H9 (cell line): Measurements from ENCODE around the gene FHOD3. TPM values are rescaled to one million over a fixed set of nuclear protein-coding genes. Genes with fewer than 3 reads are reported as not detected.

Source experiments
- DNase-seq: peaks from one replicate; pipeline ENCODE4 v3.0.0-alpha.2; 2017
- H2AFZ ChIP-seq: one replicate; pipeline ENCODE4 v1.6.1; 2013; ENCODE audit warnings: mild to moderate bottlenecking, low read length, control low read depth, moderate library complexity
- H2AK5ac ChIP-seq: 2 replicates; pipeline ENCODE4 v1.6.1; 2013; ENCODE audit warnings: low read length, control low read depth, mixed read lengths; ENCODE audit not compliant: insufficient read length
- H2BK120ac ChIP-seq: one replicate; pipeline ENCODE4 v1.6.1; 2013; ENCODE audit warnings: low read depth, mild to moderate bottlenecking, low read length, control low read depth, inconsistent platforms; ENCODE audit not compliant: poor library complexity, severe bottlenecking
- H2BK12ac ChIP-seq: 2 replicates; pipeline ENCODE4 v1.6.1; 2013; ENCODE audit warnings: low read length, control low read depth, mixed read lengths, low read depth; ENCODE audit not compliant: insufficient read length
- H2BK15ac ChIP-seq: 2 replicates; pipeline ENCODE4 v1.6.1; 2013; ENCODE audit warnings: low read depth, low read length, control low read depth
- H2BK20ac ChIP-seq: one replicate; pipeline ENCODE4 v1.6.1; 2013; ENCODE audit warnings: low read depth, mild to moderate bottlenecking, low read length, control low read depth, inconsistent platforms; ENCODE audit not compliant: poor library complexity, severe bottlenecking
- H2BK5ac ChIP-seq: 2 replicates; pipeline ENCODE4 v1.6.1; 2013; ENCODE audit warnings: low read length, control low read depth, mixed read lengths; ENCODE audit not compliant: insufficient read length
- H3K14ac ChIP-seq: 2 replicates; pipeline ENCODE4 v1.6.1; 2013; ENCODE audit warnings: low read length, control low read depth; ENCODE audit not compliant: insufficient read depth
- H3K18ac ChIP-seq: 2 replicates; pipeline ENCODE4 v1.6.1; 2013; ENCODE audit warnings: low read depth, mild to moderate bottlenecking, mixed read lengths, low read length, control low read depth; ENCODE audit not compliant: insufficient read length
- H3K23ac ChIP-seq: 2 replicates; pipeline ENCODE4 v1.6.1; 2013; ENCODE audit warnings: low read length, control low read depth, mixed read lengths, low read depth; ENCODE audit not compliant: insufficient read length
- H3K23me2 ChIP-seq: 2 replicates; pipeline ENCODE4 v1.6.1; 2013; ENCODE audit warnings: low read depth, mild to moderate bottlenecking, mixed read lengths, low read length, control low read depth; ENCODE audit not compliant: insufficient read length, poor library complexity, severe bottlenecking
- H3K27ac ChIP-seq: 2 replicates; pipeline ENCODE4 v1.5.1; 2013; ENCODE audit warnings: low read length, control low read depth, mixed read lengths, low read depth; ENCODE audit not compliant: insufficient read length
- H3K27me3 ChIP-seq: 2 replicates; pipeline ENCODE4 v1.6.1; 2013; ENCODE audit warnings: low read length, control low read depth, inconsistent platforms; ENCODE audit not compliant: insufficient read depth
- H3K4ac ChIP-seq: 2 replicates; pipeline ENCODE4 v1.6.1; 2013; ENCODE audit warnings: low read depth, mild to moderate bottlenecking, control low read depth, inconsistent platforms, low read length, moderate library complexity
- H3K4me1 ChIP-seq: 2 replicates; pipeline ENCODE4 v1.6.1; 2013; ENCODE audit warnings: low read length, control low read depth, inconsistent platforms; ENCODE audit not compliant: insufficient read depth
- H3K4me2 ChIP-seq: 2 replicates; pipeline ENCODE4 v1.6.1; 2013; ENCODE audit warnings: low read length, control low read depth, mixed read lengths; ENCODE audit not compliant: insufficient read length, insufficient read depth
- H3K56ac ChIP-seq: 2 replicates; pipeline ENCODE4 v1.6.1; 2013; ENCODE audit warnings: low read depth, mild to moderate bottlenecking, mixed read lengths, low read length, control low read depth; ENCODE audit not compliant: insufficient read length
- H3K79me1 ChIP-seq: 2 replicates; pipeline ENCODE4 v1.6.1; 2013; ENCODE audit warnings: low read depth, mild to moderate bottlenecking, moderate library complexity, low read length, control low read depth, inconsistent platforms; ENCODE audit not compliant: insufficient read depth, poor library complexity, severe bottlenecking
- H3K79me2 ChIP-seq: 2 replicates; pipeline ENCODE4 v1.6.1; 2013; ENCODE audit warnings: low read length, control low read depth, inconsistent platforms; ENCODE audit not compliant: insufficient read depth
- H3K9ac ChIP-seq: 2 replicates; pipeline ENCODE4 v1.6.1; 2013; ENCODE audit warnings: low read length, control low read depth, mixed read lengths; ENCODE audit not compliant: insufficient read length; ENCODE audit errors: extremely low read depth
- H3K9me3 ChIP-seq: one replicate; pipeline ENCODE4 v1.6.1; 2013; ENCODE audit warnings: low read depth, low read length, inconsistent platforms; ENCODE audit not compliant: control insufficient read depth
- H3T11ph ChIP-seq: one replicate; pipeline ENCODE4 v1.6.1; 2013; ENCODE audit warnings: mild to moderate bottlenecking, low read length, control low read depth, inconsistent platforms
- H4K20me1 ChIP-seq: one replicate; pipeline ENCODE4 v1.6.1; 2013; ENCODE audit not compliant: control insufficient read depth, insufficient read length, insufficient read depth
- H4K5ac ChIP-seq: 2 replicates; pipeline ENCODE4 v1.6.1; 2013; ENCODE audit warnings: low read depth, mild to moderate bottlenecking, mixed read lengths, low read length, control low read depth; ENCODE audit not compliant: insufficient read length
- H4K8ac ChIP-seq: replicated peaks from 2 replicates; pipeline ENCODE4 v1.6.1; 2013; ENCODE audit warnings: low read length, control low read depth, mixed read lengths, low read depth; ENCODE audit not compliant: insufficient read length
- H4K91ac ChIP-seq: 2 replicates; pipeline ENCODE4 v1.6.1; 2013; ENCODE audit warnings: low read depth, mild to moderate bottlenecking, moderate library complexity, mixed read lengths, low read length, control low read depth; ENCODE audit not compliant: insufficient read length
- H3K27ac Mint-ChIP-seq, 3 experiments: 2 replicates in 2 of 3; 3 replicates in 1 of 3; pipeline ENCODE4 v1.8.0; 2020 to 2021; ENCODE audit warnings: mixed read lengths in 3 of 3, mild to moderate bottlenecking in 1 of 3, moderate library complexity in 1 of 3
- H3K27me3 Mint-ChIP-seq: 2 replicates; pipeline ENCODE4 v1.8.0; 2021; ENCODE audit warnings: low read depth, mild to moderate bottlenecking, moderate library complexity, mixed read lengths
- H3K36me3 Mint-ChIP-seq, 3 experiments: 2 replicates in 2 of 3; 3 replicates in 1 of 3; pipeline ENCODE4 v1.8.0; 2020 to 2021; ENCODE audit warnings: low read depth in 3 of 3, mixed read lengths in 3 of 3; ENCODE audit not compliant: insufficient read depth in 1 of 3
- H3K4me1 Mint-ChIP-seq, 2 experiments: 2 replicates each; pipeline ENCODE4 v1.8.0; 2020; ENCODE audit warnings: mixed read lengths in 2 of 2
- H3K4me3 Mint-ChIP-seq, 2 experiments: 2 replicates in 1 of 2; 3 replicates in 1 of 2; pipeline ENCODE4 v1.8.0; 2020 to 2021; ENCODE audit warnings: mild to moderate bottlenecking in 2 of 2, mixed read lengths in 2 of 2, moderate library complexity in 1 of 2
- H3K9me3 Mint-ChIP-seq, 2 experiments: 2 replicates in 1 of 2; 3 replicates in 1 of 2; pipeline ENCODE4 v1.8.0; 2020; ENCODE audit warnings: mild to moderate bottlenecking in 2 of 2, mixed read lengths in 2 of 2, moderate library complexity in 1 of 2
- CTCF ChIP-seq: fragments of 200-600 bp; sonication (generic); conservative IDR thresholded peaks from 3 replicates; pipeline ENCODE4 v1.8.0; 2021; ENCODE audit warnings: antibody characterized with exemption, mild to moderate bottlenecking
- WGBS: extraction: QIAGEN DNeasy Blood & Tissue Kit; methylation state at CpG from one replicate; pipeline ENCODE4 v1.1.7; 2013; ENCODE audit warnings: missing lambda C conversion rate, low lambda C conversion rate, mixed read lengths; ENCODE audit not compliant: insufficient read length; ENCODE audit errors: extremely low coverage; 5-methylcytosine and 5-hydroxymethylcytosine counted together
- total RNA-seq: library from RNA; stranded (reverse); gene quantifications from 2 replicates; pipeline ENCODE4 v1.2.1, GENCODE V29; 2021

Gene FHOD3
- total RNA-seq, 1 experiment from 2014 or later: 8.0 TPM

GRCh38 chr18:36534154-36534688 lies 236.7 kb downstream of the FHOD3 start:
- Histone ChIP-seq H3K14ac (no peak overlapping the region), H3K23me2 (no peaks in the 10 kb centered on the region), H2AFZ (no peak overlapping the region), H3T11ph (no peak overlapping the region), H3K4ac (no peak overlapping the region), H2BK5ac (no peak overlapping the region), H2BK120ac (no peak overlapping the region), H3K9me3 (no peaks in the 10 kb centered on the region), H3K4me2 (no peak overlapping the region), H2BK15ac (no peak overlapping the region), H4K91ac (no peak overlapping the region), H2AK5ac (no peak overlapping the region), H2BK12ac (no peak overlapping the region), H2BK20ac (no peak overlapping the region), H4K8ac (no peak overlapping the region), H3K27me3 (no peaks in the 10 kb centered on the region), H3K27ac (no peak overlapping the region), H3K23ac (no peak overlapping the region), H3K79me2 (no peaks in the 10 kb centered on the region), H4K20me1 (no peaks in the 10 kb centered on the region), H3K18ac (no peak overlapping the region), H3K4me1 (peaks cover 3% of the 10 kb centered on the region; the same call in 1 of the 2 replicates), H3K9ac (no peak overlapping the region), H4K5ac (no peak overlapping the region), H3K79me1 (no peaks in the 10 kb centered on the region), H3K56ac (no peak overlapping the region)
- Mint-ChIP-seq H3K9me3 (no peaks in the 10 kb centered on the region), H3K36me3 (no peaks in the 10 kb centered on the region), H3K4me3 (no peak overlapping the region), H3K27ac (no peak overlapping the region), H3K4me1 (peaks cover 19 to 33% of the 10 kb centered on the region in 2 experiments), H3K27me3 (no peaks in the 10 kb centered on the region)
- TF ChIP-seq CTCF: no peak
- no CpG with 5 or more reads among the region's 5 CpGs for WGBS
- peak; percentile 4 for DNase-seq
